AML-193 (cell line): ENCODE measurements around the gene SLC17A6.

Experiments
- DNase-seq, 2 experiments: peaks; one replicate each; lab custom pipeline; 2025; lab: John Stamatoyannopoulos, UW

The SLC17A6 gene

DNA sequence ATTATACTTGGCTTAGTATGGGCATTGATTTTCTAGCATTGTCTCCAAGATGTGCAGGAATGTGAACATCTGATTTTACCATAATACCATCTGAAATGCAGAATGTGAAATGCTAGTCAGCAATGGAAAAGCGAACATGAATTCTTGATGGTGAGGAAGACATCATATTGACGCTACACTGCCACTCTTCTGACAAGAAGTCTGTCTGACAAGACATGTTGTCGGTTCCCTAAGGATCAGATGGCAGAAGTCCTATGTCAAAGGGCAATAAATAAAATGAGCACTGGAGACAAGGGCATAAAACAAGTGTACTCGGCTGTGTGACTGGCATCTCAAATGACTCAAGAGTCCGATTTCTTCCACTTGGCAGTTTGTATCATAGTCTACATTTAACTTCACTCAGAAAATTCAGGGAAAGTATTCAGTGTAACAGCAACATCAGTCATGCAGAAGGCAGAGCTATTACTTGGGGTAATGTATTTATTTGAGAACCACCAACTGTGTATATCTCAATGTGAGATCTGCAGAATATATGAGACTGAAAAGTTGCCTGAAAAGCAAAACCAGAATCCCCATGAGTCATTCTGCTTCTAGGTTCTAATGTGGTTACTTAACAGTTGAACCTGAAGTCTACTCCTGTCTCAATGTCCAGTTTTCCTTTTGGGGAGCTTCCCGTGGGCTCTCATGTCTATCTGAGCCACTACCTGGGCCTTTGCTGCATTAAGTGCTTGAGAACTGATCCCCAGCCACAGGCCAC lies 51.5 kb downstream of the SLC17A6 start:
- DNase-seq: no peak

- no peak for DNase-seq
Measured at GRCh38 chr11:22390283-22390655, 52.1 kb downstream of the SLC17A6 start.

GRCh38 chr11:22392561-22392960 lies 54.4 kb downstream of the SLC17A6 start:
- no peak for DNase-seq

GRCh38 chr11:22405377-22405776 lies 67.2 kb downstream of the SLC17A6 start:
- DNase-seq: no peak

GRCh38 chr11:22407267-22407666 lies 69.1 kb downstream of the SLC17A6 start:
- no peak for DNase-seq

DNA sequence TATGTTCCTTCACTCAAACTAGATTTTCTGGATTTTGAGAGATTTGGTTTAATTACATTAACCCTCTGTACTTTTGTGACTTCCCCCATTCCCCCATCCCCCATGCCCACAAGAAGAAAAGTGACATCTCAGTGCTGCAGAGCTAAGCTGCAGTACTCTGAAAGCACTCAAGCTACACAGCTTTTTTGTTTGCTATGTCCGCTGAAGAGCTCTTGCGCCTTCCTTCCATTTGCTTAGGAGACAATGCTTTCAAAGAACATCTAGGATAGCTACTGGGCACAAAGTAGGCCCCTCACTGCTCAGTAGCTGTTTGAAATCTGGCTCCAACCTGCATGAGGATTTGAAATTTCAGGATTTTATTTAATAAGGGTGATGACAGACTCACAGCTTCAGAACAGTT lies 69.7 kb downstream of the SLC17A6 start:
- no peak for DNase-seq

- DNase-seq: no peak
Measured at GRCh38 chr11:22415476-22415875, 77.3 kb downstream of the SLC17A6 start.

DNA sequence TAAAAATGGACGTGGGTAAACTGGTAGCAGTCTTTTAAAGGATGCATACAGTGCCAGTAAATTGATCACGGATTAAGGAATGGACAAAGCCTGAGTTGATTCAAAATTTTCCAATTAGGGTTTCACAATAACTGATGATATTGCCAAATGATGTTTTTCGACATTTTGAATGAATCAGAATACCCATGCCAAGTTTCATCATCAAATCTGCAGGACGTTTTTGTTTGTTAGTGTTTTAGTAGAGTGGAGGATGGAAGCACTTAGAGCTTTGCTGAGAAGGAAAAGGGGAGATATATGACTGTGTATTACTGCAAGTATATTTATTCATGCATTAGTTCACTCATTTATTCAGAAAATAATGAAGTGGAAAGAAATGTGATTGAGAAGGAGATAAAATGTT lies 78.3 kb downstream of the SLC17A6 start:
- no peak for DNase-seq

GRCh38 chr11:22426915-22427314 lies 88.7 kb downstream of the SLC17A6 start:
- DNase-seq: no peak
